ENCODE measurements around the gene DSP.

Gene DSP

GRCh38 chr6:7515363-7515762 lies 26.1 kb upstream of the DSP start:
- TF ChIP-seq, protein P1, sequence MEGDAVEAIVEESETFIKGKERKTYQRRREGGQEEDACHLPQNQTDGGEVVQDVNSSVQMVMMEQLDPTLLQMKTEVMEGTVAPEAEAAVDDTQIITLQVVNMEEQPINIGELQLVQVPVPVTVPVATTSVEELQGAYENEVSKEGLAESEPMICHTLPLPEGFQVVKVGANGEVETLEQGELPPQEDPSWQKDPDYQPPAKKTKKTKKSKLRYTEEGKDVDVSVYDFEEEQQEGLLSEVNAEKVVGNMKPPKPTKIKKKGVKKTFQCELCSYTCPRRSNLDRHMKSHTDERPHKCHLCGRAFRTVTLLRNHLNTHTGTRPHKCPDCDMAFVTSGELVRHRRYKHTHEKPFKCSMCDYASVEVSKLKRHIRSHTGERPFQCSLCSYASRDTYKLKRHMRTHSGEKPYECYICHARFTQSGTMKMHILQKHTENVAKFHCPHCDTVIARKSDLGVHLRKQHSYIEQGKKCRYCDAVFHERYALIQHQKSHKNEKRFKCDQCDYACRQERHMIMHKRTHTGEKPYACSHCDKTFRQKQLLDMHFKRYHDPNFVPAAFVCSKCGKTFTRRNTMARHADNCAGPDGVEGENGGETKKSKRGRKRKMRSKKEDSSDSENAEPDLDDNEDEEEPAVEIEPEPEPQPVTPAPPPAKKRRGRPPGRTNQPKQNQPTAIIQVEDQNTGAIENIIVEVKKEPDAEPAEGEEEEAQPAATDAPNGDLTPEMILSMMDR (IDR thresholded peaks at IDR 0.05; ENCODE audit: insufficient read depth, low read length, missing control alignments): no peak
- ChIA-PET POLR2A (no interaction called here), CTCF (no interaction called here)
- DNase-seq (ENCODE audit: low read depth, low spot score): no peak
- H3K4me3 ChIP-seq (ENCODE audit: low read depth, low read length): no peak overlapping the region

GRCh38 chr6:7518877-7519276 lies 22.6 kb upstream of the DSP start:
- DNase-seq (ENCODE audit: low read depth, low spot score): no peak
- ChIA-PET POLR2A (no interaction called here), CTCF (interaction anchor here (0.7 to 1.6 kb wide), 4 partner anchors 8 to 18 kb away, joined by 3 to 6 read pairs (median 3); no protein-coding TSS in a partner anchor)

DNA sequence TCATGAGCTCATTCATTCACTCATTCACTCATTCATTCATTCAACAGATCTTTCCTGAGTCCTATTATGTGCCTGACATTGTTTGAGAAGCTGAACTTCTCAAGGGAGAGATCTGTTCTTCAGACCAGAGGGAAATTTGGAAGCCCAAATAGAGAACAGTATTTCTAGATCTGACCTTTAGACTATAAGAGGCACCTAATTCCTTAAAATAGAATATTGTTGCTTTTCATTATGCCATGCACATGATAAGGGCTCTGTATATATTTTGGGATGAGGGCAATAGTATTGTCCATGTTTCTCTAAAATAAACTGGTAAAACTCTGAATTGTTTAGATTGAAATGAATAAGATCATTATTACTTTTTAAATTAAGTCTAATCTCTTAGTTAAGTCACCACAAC lies 18.6 kb upstream of the DSP start:
- TF ChIP-seq, protein P1 (IDR thresholded peaks at IDR 0.05; ENCODE audit: insufficient read depth, low read length, missing control alignments): no peak
- POLR2A ChIA-PET: no interaction called here
- no peak for DNase-seq (ENCODE audit: low read depth, low spot score)
- no peak overlapping the region for H3K4me3 ChIP-seq (ENCODE audit: low read depth, low read length)
- CTCF ChIA-PET: no interaction called here

More at GRCh38 chr6:7518877-7519276, 22.6 kb upstream of the DSP start:
- TF ChIP-seq, protein P1 (IDR thresholded peaks at IDR 0.05; ENCODE audit: insufficient read depth, low read length, missing control alignments): no peak
- H3K4me3 ChIP-seq (ENCODE audit: low read depth, low read length): no peak overlapping the region

GRCh38 chr6:7523922-7524321 lies 17.5 kb upstream of the DSP start:
- CTCF ChIA-PET: interaction anchor here (1.2 kb wide), 1 partner anchor 10 kb away, joined by 3 read pairs; no protein-coding TSS in a partner anchor
- no peak overlapping the region for H3K4me3 ChIP-seq (ENCODE audit: low read depth, low read length)
- no peak for DNase-seq (ENCODE audit: low read depth, low spot score)
- POLR2A ChIA-PET: no interaction called here
- TF ChIP-seq, protein P1 (IDR thresholded peaks at IDR 0.05; ENCODE audit: insufficient read depth, low read length, missing control alignments): no peak

DNA sequence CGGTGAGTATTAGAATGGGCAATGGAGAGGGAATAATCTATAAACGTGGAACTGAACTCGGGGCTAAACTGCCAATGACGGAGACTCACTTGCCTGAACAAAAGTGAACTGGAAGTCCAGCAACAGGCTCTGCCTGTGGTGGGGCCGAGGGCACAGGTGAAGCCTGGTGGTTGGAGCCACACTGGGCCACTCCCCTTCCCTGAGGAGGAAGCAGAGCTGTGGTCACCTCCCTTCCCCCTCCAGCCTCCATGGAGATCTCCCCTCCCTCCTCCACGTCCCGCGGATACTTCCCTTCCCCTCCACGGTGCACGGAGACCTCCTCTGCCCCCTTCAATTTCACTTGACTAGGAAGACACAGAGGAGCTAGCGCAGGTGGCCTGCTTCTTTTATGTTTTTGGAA lies 14.7 kb upstream of the DSP start:
- CTCF ChIA-PET: no interaction called here
- DNase-seq (ENCODE audit: low read depth, low spot score): no peak

DNA sequence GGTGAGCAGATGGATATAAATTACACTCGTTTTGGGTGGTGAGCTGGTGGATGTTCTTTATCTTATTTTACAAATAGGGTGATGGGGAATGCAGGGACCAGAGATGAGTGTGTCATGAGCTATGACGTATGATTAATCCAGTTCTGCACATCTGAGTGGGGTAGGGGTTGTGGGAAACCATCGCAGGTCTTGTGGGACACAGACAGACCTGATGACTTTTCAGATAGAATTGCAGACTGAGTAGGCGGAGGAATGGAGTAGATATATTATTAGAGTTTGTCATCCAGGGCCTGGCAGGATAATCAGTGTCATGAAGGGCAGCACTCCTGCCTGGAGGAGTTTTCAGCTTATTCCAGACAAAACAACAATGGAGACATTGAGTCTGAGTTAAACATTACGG lies 12.9 kb upstream of the DSP start:
- TF ChIP-seq, protein P1 (IDR thresholded peaks at IDR 0.05; ENCODE audit: insufficient read depth, low read length, missing control alignments): no peak
- no peak overlapping the region for H3K4me3 ChIP-seq (ENCODE audit: low read depth, low read length)
- POLR2A ChIA-PET: interaction anchor here (0.5 to 2.1 kb wide), 7 partner anchors 9 to 139 kb away, joined by 3 to 10 read pairs (median 4); partner anchors contain the start of genes CAGE1, DSP and RIOK1
- DNase-seq (ENCODE audit: low read depth, low spot score): peak; percentile 89
- CTCF ChIA-PET: interaction anchor here (1.1 to 1.6 kb wide), 2 partner anchors 9 to 10 kb away, joined by 3 to 6 read pairs; no protein-coding TSS in a partner anchor

More for the DNA sequence above, 14.7 kb upstream of the DSP start:
- TF ChIP-seq, protein P1 (IDR thresholded peaks at IDR 0.05; ENCODE audit: insufficient read depth, low read length, missing control alignments): no peak
- POLR2A ChIA-PET: no interaction called here
- no peak overlapping the region for H3K4me3 ChIP-seq (ENCODE audit: low read depth, low read length)

All from AG04449 (cell line).